GM23338 (cell line): ENCODE data around the gene EXD3. TPM values are rescaled to one million over a fixed set of nuclear protein-coding genes. Genes with fewer than 3 reads are reported as not detected.
A peak's percentile ranks its signal among the peaks of the same experiment; 100 is the strongest.

Experiments used
- ATAC-seq: fragments of 200-7000 bp; cut with Tn5 transposase; 3 replicates; pipeline ENCODE4 v1.9.1; 2020
- DNase-seq: peaks from one replicate; pipeline ENCODE4 v3.0.0-alpha.2; 2015; ENCODE audit warnings: low spot score
- H2AFZ ChIP-seq: fragments of 200-600 bp; sonication (generic); 2 replicates; pipeline ENCODE4 v1.8.0; 2016; ENCODE audit warnings: antibody characterized with exemption, mild to moderate bottlenecking, moderate library complexity
- H3F3A ChIP-seq: fragments of 200-600 bp; sonication (generic); replicated peaks from 2 replicates; pipeline ENCODE4 v1.8.0; 2017; ENCODE audit warnings: antibody characterized with exemption, mixed run types, low read depth
- H3K27ac ChIP-seq: fragments of 200-600 bp; sonication (generic); 2 replicates; pipeline ENCODE4 v1.6.1; 2016; ENCODE audit warnings: low read depth
- H3K27me3 ChIP-seq: fragments of 200-600 bp; sonication (generic); 2 replicates; pipeline ENCODE4 v1.8.0; 2016; ENCODE audit warnings: mild to moderate bottlenecking, mixed run types, moderate library complexity; ENCODE audit not compliant: insufficient read depth
- H3K36me3 ChIP-seq: fragments of 200-600 bp; sonication (generic); 2 replicates; pipeline ENCODE4 v1.8.0; 2016; ENCODE audit warnings: mild to moderate bottlenecking; ENCODE audit not compliant: insufficient read depth
- H3K4me1 ChIP-seq: fragments of 200-600 bp; sonication (generic); 2 replicates; pipeline ENCODE4 v1.8.0; 2016; ENCODE audit warnings: mild to moderate bottlenecking, moderate library complexity; ENCODE audit not compliant: insufficient read depth
- H3K4me2 ChIP-seq: fragments of 200-600 bp; sonication (generic); 2 replicates; pipeline ENCODE4 v1.7.1; 2017; ENCODE audit warnings: mixed run types
- H3K4me3 ChIP-seq: fragments of 200-600 bp; sonication (generic); 2 replicates; pipeline ENCODE4 v1.6.1; 2016; ENCODE audit warnings: mixed run types
- H3K79me2 ChIP-seq: fragments of 200-600 bp; sonication (generic); replicated peaks from 2 replicates; pipeline ENCODE4 v1.8.0; 2017; ENCODE audit warnings: mild to moderate bottlenecking; ENCODE audit not compliant: insufficient read depth
- H3K9me2 ChIP-seq: fragments of 200-600 bp; sonication (generic); 2 replicates; pipeline ENCODE4 v1.8.0; 2017; ENCODE audit not compliant: insufficient read depth
- H4K20me1 ChIP-seq: fragments of 200-600 bp; sonication (generic); replicated peaks from 2 replicates; pipeline ENCODE4 v1.8.0; 2017; ENCODE audit warnings: mild to moderate bottlenecking; ENCODE audit not compliant: insufficient read depth
- H3K27ac Mint-ChIP-seq: 2 replicates; pipeline ENCODE4 v1.8.0; 2020; ENCODE audit warnings: inconsistent platforms, mild to moderate bottlenecking, moderate library complexity, mixed read lengths
- H3K27me3 Mint-ChIP-seq: 3 replicates; pipeline ENCODE4 v1.8.0; 2022; ENCODE audit warnings: low read depth, mild to moderate bottlenecking, moderate library complexity, mixed read lengths, inconsistent platforms; ENCODE audit not compliant: insufficient read depth, poor library complexity
- H3K36me3 Mint-ChIP-seq: 3 replicates; pipeline ENCODE4 v1.8.0; 2021; ENCODE audit warnings: low read depth, mild to moderate bottlenecking, inconsistent platforms, moderate library complexity, mixed read lengths
- H3K4me1 Mint-ChIP-seq: 3 replicates; pipeline ENCODE4 v1.8.0; 2020; ENCODE audit warnings: mild to moderate bottlenecking, inconsistent platforms, mixed read lengths
- H3K4me3 Mint-ChIP-seq: 3 replicates; pipeline ENCODE4 v1.8.0; 2021; ENCODE audit warnings: moderate library complexity, mild to moderate bottlenecking, inconsistent platforms, mixed read lengths
- H3K9me3 Mint-ChIP-seq: 3 replicates; pipeline ENCODE4 v1.8.0; 2020; ENCODE audit warnings: moderate library complexity, mild to moderate bottlenecking, inconsistent platforms, mixed read lengths
- STAT1 ChIP-seq: IDR thresholded peaks from one replicate; pipeline ENCODE4 v1.6.1; 2016; ENCODE audit warnings: antibody characterized with exemption; ENCODE audit not compliant: unreplicated experiment
- polyA plus RNA-seq: library from polyadenylated mRNA; unstranded; fragments of >200 nt; fragmentation: Nextera tagmentation; extraction: Ambion mirVana; gene quantifications from 2 replicates; pipeline ENCODE4 v1.2.1, GENCODE V29; 2016
- total RNA-seq: library from RNA; depleted of rRNA; stranded (reverse); fragments of >200 nt; shearing (Covaris generic); gene quantifications from 2 replicates; pipeline ENCODE4 v1.2.3, GENCODE V29; 2014
- TF ChIP-seq, protein P1 (sequence below), 2 experiments: fragments of 200-600 bp in 1 of 2; sonication (generic) in 1 of 2; conservative IDR thresholded peaks; 2 replicates each; pipeline versions ENCODE4 v1.5.1 to v1.6.1; 2016 to 2017; ENCODE audit warnings: antibody characterized with exemption in 2 of 2, low read depth in 2 of 2, mild to moderate bottlenecking in 2 of 2, moderate library complexity in 1 of 2
- TF ChIP-seq, protein P2 (sequence below): fragments of 250-450 bp; sonication (Bioruptor Pico); IDR thresholded peaks from 2 replicates; pipeline ENCODE4 v1.5.0; 2020; ENCODE audit warnings: mild to moderate bottlenecking, moderate library complexity

The EXD3 gene
- total and polyA plus RNA-seq, 2 experiments from 2014 or later = 3.6 to 9.7 TPM

DNA sequence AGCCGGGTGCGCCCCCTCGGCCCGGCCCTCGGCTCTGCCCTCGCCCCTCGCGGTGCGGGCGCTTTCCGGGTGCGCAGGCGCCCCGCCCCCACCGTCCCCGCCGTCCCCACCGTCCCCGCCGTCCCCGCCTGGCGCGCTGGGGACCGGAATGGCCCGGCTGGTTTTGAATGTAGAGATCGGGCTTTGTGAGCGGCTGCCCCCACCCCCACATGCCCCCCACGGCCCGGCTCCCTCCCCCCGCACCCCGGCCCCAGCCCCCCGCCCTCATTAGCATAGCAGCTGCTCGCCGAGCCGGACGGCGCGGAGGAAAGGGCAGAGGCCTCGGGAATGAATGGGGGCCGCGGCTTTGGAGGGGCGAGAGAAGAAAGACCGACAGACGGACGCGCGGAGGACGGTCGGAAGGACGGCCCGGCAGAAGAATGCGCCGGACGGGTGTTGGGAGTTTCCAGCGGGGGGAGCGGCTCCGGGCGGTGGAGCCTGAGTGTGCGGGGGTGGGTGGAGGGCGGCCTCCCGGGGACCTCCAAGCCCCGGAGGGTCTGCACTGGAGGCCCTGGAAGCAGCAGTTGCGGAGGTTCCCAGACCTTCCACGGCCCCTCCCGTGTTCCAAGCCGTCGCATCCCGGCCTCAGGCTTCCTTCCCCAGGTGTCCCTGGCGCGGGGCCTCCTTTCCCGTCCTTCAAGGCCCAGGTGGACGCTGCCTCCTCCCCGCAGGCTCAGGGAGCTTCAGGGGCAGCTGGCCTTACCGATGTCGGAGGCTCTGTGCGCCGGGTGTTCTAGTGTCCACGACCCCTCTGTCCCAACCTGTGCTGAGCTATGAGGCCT, 126.9 kb downstream of the EXD3 start (continued):
- TF ChIP-seq, protein P1, sequence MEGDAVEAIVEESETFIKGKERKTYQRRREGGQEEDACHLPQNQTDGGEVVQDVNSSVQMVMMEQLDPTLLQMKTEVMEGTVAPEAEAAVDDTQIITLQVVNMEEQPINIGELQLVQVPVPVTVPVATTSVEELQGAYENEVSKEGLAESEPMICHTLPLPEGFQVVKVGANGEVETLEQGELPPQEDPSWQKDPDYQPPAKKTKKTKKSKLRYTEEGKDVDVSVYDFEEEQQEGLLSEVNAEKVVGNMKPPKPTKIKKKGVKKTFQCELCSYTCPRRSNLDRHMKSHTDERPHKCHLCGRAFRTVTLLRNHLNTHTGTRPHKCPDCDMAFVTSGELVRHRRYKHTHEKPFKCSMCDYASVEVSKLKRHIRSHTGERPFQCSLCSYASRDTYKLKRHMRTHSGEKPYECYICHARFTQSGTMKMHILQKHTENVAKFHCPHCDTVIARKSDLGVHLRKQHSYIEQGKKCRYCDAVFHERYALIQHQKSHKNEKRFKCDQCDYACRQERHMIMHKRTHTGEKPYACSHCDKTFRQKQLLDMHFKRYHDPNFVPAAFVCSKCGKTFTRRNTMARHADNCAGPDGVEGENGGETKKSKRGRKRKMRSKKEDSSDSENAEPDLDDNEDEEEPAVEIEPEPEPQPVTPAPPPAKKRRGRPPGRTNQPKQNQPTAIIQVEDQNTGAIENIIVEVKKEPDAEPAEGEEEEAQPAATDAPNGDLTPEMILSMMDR (conservative IDR thresholded peaks at IDR 0.05; ENCODE audit: low read depth in 2 of 2) = no peak
- TF ChIP-seq, protein P2, sequence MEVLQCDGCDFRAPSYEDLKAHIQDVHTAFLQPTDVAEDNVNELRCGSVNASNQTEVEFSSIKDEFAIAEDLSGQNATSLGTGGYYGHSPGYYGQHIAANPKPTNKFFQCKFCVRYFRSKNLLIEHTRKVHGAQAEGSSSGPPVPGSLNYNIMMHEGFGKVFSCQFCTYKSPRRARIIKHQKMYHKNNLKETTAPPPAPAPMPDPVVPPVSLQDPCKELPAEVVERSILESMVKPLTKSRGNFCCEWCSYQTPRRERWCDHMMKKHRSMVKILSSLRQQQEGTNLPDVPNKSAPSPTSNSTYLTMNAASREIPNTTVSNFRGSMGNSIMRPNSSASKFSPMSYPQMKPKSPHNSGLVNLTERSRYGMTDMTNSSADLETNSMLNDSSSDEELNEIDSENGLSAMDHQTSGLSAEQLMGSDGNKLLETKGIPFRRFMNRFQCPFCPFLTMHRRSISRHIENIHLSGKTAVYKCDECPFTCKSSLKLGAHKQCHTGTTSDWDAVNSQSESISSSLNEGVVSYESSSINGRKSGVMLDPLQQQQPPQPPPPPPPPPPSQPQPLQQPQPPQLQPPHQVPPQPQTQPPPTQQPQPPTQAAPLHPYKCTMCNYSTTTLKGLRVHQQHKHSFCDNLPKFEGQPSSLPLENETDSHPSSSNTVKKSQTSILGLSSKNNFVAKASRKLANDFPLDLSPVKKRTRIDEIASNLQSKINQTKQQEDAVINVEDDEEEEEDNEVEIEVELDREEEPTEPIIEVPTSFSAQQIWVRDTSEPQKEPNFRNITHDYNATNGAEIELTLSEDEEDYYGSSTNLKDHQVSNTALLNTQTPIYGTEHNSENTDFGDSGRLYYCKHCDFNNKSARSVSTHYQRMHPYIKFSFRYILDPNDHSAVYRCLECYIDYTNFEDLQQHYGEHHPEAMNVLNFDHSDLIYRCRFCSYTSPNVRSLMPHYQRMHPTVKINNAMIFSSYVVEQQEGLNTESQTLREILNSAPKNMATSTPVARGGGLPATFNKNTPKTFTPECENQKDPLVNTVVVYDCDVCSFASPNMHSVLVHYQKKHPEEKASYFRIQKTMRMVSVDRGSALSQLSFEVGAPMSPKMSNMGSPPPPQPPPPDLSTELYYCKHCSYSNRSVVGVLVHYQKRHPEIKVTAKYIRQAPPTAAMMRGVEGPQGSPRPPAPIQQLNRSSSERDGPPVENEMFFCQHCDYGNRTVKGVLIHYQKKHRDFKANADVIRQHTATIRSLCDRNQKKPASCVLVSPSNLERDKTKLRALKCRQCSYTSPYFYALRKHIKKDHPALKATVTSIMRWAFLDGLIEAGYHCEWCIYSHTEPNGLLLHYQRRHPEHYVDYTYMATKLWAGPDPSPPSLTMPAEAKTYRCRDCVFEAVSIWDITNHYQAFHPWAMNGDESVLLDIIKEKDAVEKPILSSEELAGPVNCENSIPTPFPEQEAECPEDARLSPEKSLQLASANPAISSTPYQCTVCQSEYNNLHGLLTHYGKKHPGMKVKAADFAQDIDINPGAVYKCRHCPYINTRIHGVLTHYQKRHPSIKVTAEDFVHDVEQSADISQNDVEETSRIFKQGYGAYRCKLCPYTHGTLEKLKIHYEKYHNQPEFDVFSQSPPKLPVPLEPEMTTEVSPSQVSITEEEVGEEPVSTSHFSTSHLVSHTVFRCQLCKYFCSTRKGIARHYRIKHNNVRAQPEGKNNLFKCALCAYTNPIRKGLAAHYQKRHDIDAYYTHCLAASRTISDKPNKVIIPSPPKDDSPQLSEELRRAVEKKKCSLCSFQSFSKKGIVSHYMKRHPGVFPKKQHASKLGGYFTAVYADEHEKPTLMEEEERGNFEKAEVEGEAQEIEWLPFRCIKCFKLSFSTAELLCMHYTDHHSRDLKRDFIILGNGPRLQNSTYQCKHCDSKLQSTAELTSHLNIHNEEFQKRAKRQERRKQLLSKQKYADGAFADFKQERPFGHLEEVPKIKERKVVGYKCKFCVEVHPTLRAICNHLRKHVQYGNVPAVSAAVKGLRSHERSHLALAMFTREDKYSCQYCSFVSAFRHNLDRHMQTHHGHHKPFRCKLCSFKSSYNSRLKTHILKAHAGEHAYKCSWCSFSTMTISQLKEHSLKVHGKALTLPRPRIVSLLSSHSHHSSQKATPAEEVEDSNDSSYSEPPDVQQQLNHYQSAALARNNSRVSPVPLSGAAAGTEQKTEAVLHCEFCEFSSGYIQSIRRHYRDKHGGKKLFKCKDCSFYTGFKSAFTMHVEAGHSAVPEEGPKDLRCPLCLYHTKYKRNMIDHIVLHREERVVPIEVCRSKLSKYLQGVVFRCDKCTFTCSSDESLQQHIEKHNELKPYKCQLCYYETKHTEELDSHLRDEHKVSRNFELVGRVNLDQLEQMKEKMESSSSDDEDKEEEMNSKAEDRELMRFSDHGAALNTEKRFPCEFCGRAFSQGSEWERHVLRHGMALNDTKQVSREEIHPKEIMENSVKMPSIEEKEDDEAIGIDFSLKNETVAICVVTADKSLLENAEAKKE (CRISPR knock-in tag) = no peak

DNA sequence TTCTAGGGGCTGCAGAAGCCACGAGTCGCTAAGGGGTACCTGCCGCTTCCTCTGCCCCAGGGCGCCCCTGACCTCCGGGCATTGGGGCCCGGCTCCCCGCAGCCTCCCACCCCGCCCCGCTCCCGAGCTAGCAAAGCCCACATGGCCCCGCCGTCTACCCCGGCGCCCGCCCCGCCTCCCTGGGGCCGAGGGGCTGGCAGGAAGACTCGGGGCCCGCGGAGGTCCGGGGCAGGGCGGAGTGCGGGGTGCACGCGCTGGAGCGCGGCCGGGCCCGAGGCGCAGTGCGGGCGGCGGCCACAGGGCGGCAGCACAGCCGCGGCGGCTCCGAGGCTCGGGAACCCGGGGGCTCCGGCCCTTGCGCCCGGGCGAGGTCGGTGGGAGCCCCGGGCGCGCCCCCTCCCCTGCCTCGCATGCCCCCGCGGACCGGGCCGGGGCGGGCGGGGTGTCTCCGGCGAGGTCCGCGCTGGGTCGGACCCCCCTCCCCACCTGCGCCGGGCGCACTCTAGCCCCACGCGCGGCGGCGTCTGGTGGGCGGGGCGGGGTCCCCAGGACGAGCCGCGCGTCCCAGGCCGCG, 127.6 kb downstream of the EXD3 start:
- peak; percentile 78 for DNase-seq
- peak overlapping the region; percentile 60; the same call in 2 of the 3 replicates for H3K4me3 Mint-ChIP-seq
- peaks cover 26% of the 10 kb centered on the region for H3K27me3 Mint-ChIP-seq
- Histone ChIP-seq H3K27me3 (peaks cover 29% of the 10 kb centered on the region), H4K20me1 (peaks cover 11% of the 10 kb centered on the region), H3K9me2 (no peaks in the 10 kb centered on the region), H3K4me2 (peak overlapping the region; percentile 78), H2AFZ (peak overlapping the region; percentile 89), H3K4me3 (peak overlapping the region; percentile 55; the same call in 1 of the 2 replicates), H3F3A (peaks cover 26% of the 10 kb centered on the region), H3K79me2 (no peaks in the 10 kb centered on the region; the same call in 1 of the 2 replicates), H3K27ac (no peak overlapping the region), H3K36me3 (no peaks in the 10 kb centered on the region), H3K4me1 (peaks cover 31% of the 10 kb centered on the region)
- no peak overlapping the region for H3K27ac Mint-ChIP-seq
- ATAC-seq = peak; percentile 41
- peaks cover 4% of the 10 kb centered on the region; the same call in 2 of the 3 replicates for H3K36me3 Mint-ChIP-seq
- peaks cover 38% of the 10 kb centered on the region for H3K4me1 Mint-ChIP-seq
- no peak for TF ChIP-seq STAT1
- TF ChIP-seq, protein P1 (conservative IDR thresholded peaks at IDR 0.05; ENCODE audit: low read depth in 2 of 2) = peak in 1 of 2 experiments; percentile 66; a peak in 2 of 4 replicates
- peaks cover 9% of the 10 kb centered on the region for H3K9me3 Mint-ChIP-seq
